Measurements from ENCODE around the gene FRS3.

- no peak for TF ChIP-seq CTCF (IDR thresholded peaks at IDR 0.05)
- no peak for TF ChIP-seq POLR2A (IDR thresholded peaks at IDR 0.05)
These were observed 19.3 kb upstream of the FRS3 start for GRCh38 chr6:41798901-41799558.
